Measurements from ENCODE around the gene INPP4B.
"Not testable (repeated sequence)": the region's sequence is repeated elsewhere in the genome, so short reads cannot be mapped to it uniquely, and the experiment has no call there.

Gene INPP4B

DNA sequence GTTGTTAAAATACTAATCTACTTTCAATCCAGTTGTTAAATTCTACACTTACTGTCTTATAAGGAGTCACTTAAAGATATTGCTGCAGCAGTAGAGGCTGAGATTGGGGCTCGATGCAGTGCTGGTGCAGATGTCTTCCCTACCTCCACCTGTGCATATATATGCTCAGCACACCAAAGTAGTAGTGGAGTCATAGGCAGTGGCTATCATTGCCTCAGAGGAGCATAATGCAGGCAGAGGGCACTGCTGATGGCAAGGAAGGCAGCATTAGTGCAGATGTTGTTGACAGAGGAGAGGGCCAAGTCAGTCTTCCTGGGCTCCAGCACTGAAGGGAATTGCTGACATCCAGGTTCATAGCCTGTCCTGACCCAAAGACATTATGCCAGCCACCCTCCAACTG lies 35.1 kb downstream of the INPP4B start:
- DNase-seq (ENCODE audit: insufficient read length, low spot score) = no peak
- TF ChIP-seq POLR2AphosphoS5 (IDR thresholded peaks at IDR 0.05; ENCODE audit: low read depth, low read length) = no peak
- FAIRE-seq = no peak

DNA sequence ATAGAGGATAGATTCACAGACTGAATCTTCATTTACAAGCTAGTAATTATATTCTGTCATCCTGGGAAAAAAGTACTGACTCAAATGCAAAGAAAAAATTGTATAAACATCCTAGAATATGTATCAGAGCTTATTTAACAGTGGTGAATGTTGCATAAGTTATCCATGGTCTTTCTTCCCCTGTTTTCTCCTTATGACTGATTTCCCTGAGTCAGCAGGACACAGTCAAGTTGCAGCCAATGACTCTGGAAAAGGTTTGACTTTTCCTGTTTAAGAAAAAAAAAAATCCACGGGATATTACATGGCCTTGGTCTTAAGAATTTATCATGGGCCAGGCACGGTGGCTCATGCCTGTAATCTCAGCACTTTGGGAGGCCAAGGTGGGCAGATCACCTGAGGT lies 36.5 kb downstream of the INPP4B start:
- no peak for TF ChIP-seq PAX5 (IDR thresholded peaks at IDR 0.05; ENCODE audit: insufficient read depth, low read length, severe bottlenecking)
- no peak for TF ChIP-seq POLR2A (IDR thresholded peaks at IDR 0.05; ENCODE audit: low read depth, low read length)
- FAIRE-seq = no peak

DNA sequence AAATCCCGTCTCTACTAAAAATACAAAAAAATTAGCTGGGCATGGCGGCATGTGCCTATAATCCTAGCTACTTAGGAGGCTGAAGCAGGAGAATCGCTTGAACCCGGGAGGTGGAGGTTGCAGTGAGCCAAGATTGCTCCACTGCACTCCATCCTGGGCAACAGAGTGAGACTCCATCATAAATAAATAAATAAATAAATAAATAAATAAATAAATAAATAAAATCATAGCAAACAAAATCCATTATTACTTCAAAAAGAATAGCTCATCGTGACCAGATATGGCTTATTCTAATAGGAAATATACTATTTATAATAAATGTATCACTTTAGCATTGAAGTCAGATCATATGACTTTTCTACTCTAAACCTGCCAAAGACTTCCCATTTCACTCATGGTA lies 42.2 kb downstream of the INPP4B start:
- DNase-seq (ENCODE audit: insufficient read length, low spot score); FAIRE-seq: not testable (repeated sequence)

More for the DNA sequence above, 36.5 kb downstream of the INPP4B start:
- no peak for DNase-seq (ENCODE audit: insufficient read length, low spot score)

DNA sequence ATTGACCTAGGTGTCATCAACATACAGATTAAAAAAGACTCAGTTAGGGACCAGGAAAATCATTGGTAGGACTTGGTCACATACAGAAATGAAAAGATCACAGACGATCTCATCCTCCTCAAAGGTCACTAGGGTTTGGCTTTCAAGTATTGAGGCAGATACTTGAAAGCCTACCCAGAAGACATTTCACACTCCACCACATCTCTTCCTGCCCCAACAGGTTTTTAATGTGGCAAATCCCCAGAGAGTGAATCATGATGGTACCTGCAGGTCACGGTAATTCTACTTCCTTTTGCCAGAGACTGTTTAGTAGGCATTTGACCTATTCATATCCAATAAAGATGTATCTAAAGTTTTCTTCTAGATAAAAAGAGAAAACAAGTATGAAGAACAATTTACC lies 44.1 kb downstream of the INPP4B start:
- TF ChIP-seq POU2F2 (IDR thresholded peaks at IDR 0.05; ENCODE audit: low read depth, low read length) (no peak), PAX5 (IDR thresholded peaks at IDR 0.05; ENCODE audit: insufficient read depth, low read length, severe bottlenecking) (no peak), POLR2A (IDR thresholded peaks at IDR 0.05; ENCODE audit: low read depth, low read length) (no peak), TAF1 (IDR thresholded peaks at IDR 0.05; ENCODE audit: low read depth, low read length) (no peak), SPI1 (IDR thresholded peaks at IDR 0.05; ENCODE audit: low read depth, low read length) (no peak), POLR2AphosphoS5 (IDR thresholded peaks at IDR 0.05; ENCODE audit: low read depth, low read length) (no peak)
- FAIRE-seq (no peak), DNase-seq (ENCODE audit: insufficient read length, low spot score) (no peak)

DNA sequence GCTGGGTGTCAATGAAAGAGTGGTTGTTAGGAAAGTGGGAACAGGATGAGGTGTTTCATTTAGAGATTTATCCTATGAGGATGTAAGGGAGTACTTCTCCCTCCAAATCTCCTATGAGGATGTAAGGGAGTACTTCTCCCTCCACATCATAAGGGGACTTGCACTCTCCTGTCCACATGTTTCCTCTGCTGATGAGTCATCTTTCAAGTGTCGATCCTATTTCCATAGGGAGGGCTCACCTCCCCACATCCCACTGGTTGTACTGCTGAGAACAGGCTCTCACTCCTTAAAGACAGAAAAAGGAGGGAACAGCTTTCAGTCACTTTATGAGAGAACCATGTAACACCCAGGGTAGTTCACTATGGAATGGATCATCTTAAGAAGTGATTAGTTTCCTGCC lies 65.0 kb downstream of the INPP4B start:
- FAIRE-seq (no peak), DNase-seq (ENCODE audit: insufficient read length, low spot score) (no peak)
- TF ChIP-seq POLR2AphosphoS5 (IDR thresholded peaks at IDR 0.05; ENCODE audit: low read depth, low read length) = no peak
- TF ChIP-seq TAF1 (IDR thresholded peaks at IDR 0.05; ENCODE audit: low read depth, low read length) = no peak
- TF ChIP-seq POU2F2 (IDR thresholded peaks at IDR 0.05; ENCODE audit: low read depth, low read length) = no peak
- TF ChIP-seq PAX5 (IDR thresholded peaks at IDR 0.05; ENCODE audit: insufficient read depth, low read length, severe bottlenecking) = no peak
- no peak for TF ChIP-seq POLR2A (IDR thresholded peaks at IDR 0.05; ENCODE audit: low read depth, low read length)
- no peak for TF ChIP-seq SPI1 (IDR thresholded peaks at IDR 0.05; ENCODE audit: low read depth, low read length)

DNA sequence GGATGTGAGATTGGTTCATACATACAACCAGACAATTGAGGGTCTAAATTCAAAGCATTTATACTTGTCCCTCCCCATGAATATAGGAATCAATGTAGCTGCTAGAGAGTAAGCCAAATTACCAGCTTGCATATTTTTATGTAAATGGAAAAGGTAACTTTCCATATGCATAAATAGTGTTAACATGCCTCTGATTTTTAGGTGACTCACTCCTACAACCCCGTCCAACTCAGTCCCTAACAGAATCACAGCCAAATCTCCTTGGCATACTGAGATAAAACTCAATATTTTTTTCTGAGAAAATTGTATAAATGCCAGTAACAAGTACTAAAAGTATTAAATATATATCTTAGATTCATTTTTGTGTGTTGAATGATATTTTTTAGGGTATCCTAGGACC lies 67.2 kb downstream of the INPP4B start:
- no peak for TF ChIP-seq POU2F2 (IDR thresholded peaks at IDR 0.05; ENCODE audit: low read depth, low read length)
- TF ChIP-seq PAX5 (IDR thresholded peaks at IDR 0.05; ENCODE audit: insufficient read depth, low read length, severe bottlenecking) = no peak
- TF ChIP-seq SPI1 (IDR thresholded peaks at IDR 0.05; ENCODE audit: low read depth, low read length) = no peak
- TF ChIP-seq TAF1 (IDR thresholded peaks at IDR 0.05; ENCODE audit: low read depth, low read length) = no peak
- no peak for TF ChIP-seq POLR2A (IDR thresholded peaks at IDR 0.05; ENCODE audit: low read depth, low read length)
- TF ChIP-seq POLR2AphosphoS5 (IDR thresholded peaks at IDR 0.05; ENCODE audit: low read depth, low read length) = no peak
- DNase-seq (ENCODE audit: insufficient read length, low spot score) = no peak
- no peak for FAIRE-seq

DNA sequence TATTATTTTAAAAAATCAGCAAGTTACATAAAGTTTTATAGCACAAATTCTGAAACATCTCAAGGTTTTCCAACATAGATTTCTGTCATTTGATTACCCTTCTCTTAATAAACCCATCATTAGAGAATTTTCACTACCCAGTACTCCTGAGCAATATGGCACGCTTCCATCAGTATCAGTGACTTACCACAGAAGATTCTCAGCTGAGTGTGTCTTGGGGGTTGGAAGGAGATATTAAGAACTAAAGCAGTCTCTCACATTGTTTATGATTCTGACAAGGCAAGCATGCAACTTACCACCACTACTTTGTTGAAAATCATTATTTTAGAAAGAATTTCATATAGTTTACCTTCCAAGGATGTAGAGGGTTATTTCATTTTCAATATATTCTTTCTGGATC lies 67.7 kb downstream of the INPP4B start:
- TF ChIP-seq TAF1 (IDR thresholded peaks at IDR 0.05; ENCODE audit: low read depth, low read length) (no peak), SPI1 (IDR thresholded peaks at IDR 0.05; ENCODE audit: low read depth, low read length) (no peak), POLR2AphosphoS5 (IDR thresholded peaks at IDR 0.05; ENCODE audit: low read depth, low read length) (no peak), PAX5 (IDR thresholded peaks at IDR 0.05; ENCODE audit: insufficient read depth, low read length, severe bottlenecking) (no peak), POU2F2 (IDR thresholded peaks at IDR 0.05; ENCODE audit: low read depth, low read length) (no peak), POLR2A (IDR thresholded peaks at IDR 0.05; ENCODE audit: low read depth, low read length) (no peak)
- DNase-seq (ENCODE audit: insufficient read length, low spot score) = no peak
- no peak for FAIRE-seq

DNA sequence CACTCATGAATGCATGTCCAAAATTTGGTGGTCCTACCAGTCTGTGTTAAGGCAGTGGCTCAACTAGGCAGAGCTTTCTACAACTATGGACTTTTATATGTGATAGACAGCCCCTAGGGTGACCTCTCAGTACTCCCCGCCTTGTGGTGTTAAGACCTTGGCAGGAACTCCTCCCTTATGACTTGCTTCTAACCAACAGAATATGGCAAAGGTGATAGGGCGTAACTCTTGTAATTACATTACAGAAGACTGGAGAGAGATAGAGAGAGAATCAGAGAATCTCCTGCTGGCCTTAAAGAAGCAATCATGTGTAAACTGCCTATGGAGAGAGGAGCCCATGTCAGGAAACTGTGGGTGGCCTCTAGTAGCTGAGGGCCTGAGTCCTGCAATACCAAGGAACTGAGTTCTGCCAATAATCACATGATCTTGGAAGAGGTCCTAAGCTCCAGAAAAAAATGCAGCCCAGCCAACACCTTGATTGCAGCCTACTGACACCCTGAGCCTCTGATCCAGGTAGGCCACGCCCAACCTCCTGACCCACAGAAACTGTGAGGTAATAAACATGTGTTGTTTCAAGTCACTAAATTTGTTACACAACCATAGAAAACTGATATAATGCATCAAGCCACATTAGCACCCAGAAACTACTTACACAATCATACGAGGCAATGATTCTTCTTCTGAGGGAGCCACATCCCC lies 68.9 kb downstream of the INPP4B start:
- DNase-seq (ENCODE audit: insufficient read length, low spot score) = no peak
- FAIRE-seq = no peak
- TF ChIP-seq SPI1 (IDR thresholded peaks at IDR 0.05; ENCODE audit: low read depth, low read length) = no peak
- no peak for TF ChIP-seq POLR2A (IDR thresholded peaks at IDR 0.05; ENCODE audit: low read depth, low read length)
- no peak for TF ChIP-seq POU2F2 (IDR thresholded peaks at IDR 0.05; ENCODE audit: low read depth, low read length)
- no peak for TF ChIP-seq PAX5 (IDR thresholded peaks at IDR 0.05; ENCODE audit: insufficient read depth, low read length, severe bottlenecking)

DNA sequence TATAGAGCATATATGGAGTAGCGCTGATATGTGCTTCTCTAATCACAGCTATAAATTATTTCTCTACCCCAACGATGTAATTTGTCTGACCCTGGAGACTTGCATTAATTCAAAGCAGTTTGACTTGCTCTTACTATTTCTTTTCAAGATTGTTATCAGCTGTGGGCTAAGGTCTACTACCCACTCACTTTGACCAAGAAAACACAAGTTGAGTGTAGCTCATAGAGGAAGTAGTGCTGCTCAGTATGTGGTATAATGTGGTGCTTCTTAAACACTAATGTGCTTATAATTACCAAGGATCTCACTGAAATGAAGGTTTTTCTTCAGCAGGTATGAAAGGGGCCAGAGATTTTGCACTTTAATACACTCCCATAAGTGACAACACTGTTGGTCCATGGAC lies 70.1 kb downstream of the INPP4B start:
- TF ChIP-seq SPI1 (IDR thresholded peaks at IDR 0.05; ENCODE audit: low read depth, low read length) (no peak), PAX5 (IDR thresholded peaks at IDR 0.05; ENCODE audit: insufficient read depth, low read length, severe bottlenecking) (no peak), POLR2AphosphoS5 (IDR thresholded peaks at IDR 0.05; ENCODE audit: low read depth, low read length) (no peak), POLR2A (IDR thresholded peaks at IDR 0.05; ENCODE audit: low read depth, low read length) (no peak), POU2F2 (IDR thresholded peaks at IDR 0.05; ENCODE audit: low read depth, low read length) (no peak), TAF1 (IDR thresholded peaks at IDR 0.05; ENCODE audit: low read depth, low read length) (no peak)
- no peak for DNase-seq (ENCODE audit: insufficient read length, low spot score)
- FAIRE-seq = no peak

DNA sequence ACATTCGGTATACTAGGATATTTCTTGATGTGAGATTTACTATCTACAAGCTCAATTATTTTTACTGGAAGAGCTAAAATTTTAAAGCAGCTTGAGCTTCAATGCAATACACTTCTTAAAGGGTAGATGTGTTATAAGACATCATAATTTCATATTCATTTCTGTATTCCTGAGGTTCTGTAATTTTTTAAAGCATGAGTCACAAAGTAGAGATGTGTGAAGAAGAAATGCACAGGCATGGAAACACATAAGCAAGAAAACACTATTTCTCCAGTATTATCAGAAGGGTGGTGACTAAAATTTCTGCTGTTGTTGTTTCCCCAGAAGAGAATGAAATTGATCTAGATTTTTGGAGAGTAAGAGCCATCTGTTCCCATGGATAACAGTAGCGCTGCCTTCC lies 72.6 kb downstream of the INPP4B start:
- TF ChIP-seq TAF1 (IDR thresholded peaks at IDR 0.05; ENCODE audit: low read depth, low read length) = no peak
- no peak for TF ChIP-seq POLR2A (IDR thresholded peaks at IDR 0.05; ENCODE audit: low read depth, low read length)
- no peak for TF ChIP-seq SPI1 (IDR thresholded peaks at IDR 0.05; ENCODE audit: low read depth, low read length)
- no peak for TF ChIP-seq POU2F2 (IDR thresholded peaks at IDR 0.05; ENCODE audit: low read depth, low read length)
- TF ChIP-seq PAX5 (IDR thresholded peaks at IDR 0.05; ENCODE audit: insufficient read depth, low read length, severe bottlenecking) = no peak
- TF ChIP-seq POLR2AphosphoS5 (IDR thresholded peaks at IDR 0.05; ENCODE audit: low read depth, low read length) = no peak
- FAIRE-seq (no peak), DNase-seq (ENCODE audit: insufficient read length, low spot score) (no peak)

DNA sequence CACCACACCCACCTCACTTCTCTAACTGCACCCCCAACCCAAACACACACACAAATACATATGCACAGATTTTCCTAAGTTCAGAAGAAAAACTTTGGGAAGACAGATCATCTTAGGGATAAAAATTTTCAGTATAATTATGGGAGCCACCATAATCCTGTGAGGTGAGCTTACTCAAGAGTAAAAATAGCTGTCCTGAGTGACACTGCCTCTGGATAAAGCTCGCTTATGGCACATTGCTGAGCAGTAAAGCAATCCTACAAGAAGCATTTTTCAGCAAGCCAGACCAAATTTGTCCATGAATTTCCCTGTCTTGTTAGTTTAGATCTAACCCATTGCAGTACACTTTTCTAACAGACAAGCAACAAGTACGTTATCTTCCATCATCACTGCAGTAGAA lies 83.8 kb downstream of the INPP4B start:
- no peak for FAIRE-seq

More for the DNA sequence above, 83.8 kb downstream of the INPP4B start:
- DNase-seq (ENCODE audit: insufficient read length, low spot score) = no peak
- TF ChIP-seq TAF1 (IDR thresholded peaks at IDR 0.05; ENCODE audit: low read depth, low read length) (no peak), POLR2A (IDR thresholded peaks at IDR 0.05; ENCODE audit: low read depth, low read length) (no peak), SPI1 (IDR thresholded peaks at IDR 0.05; ENCODE audit: low read depth, low read length) (no peak), POU2F2 (IDR thresholded peaks at IDR 0.05; ENCODE audit: low read depth, low read length) (no peak), PAX5 (IDR thresholded peaks at IDR 0.05; ENCODE audit: insufficient read depth, low read length, severe bottlenecking) (no peak), POLR2AphosphoS5 (IDR thresholded peaks at IDR 0.05; ENCODE audit: low read depth, low read length) (no peak)

Data from GM12891 (cell line).